IPS-NIHi7 (cell line): Measurements from ENCODE around the gene TAB2.
"Not testable (repeated sequence)": the region's sequence is repeated elsewhere in the genome, so short reads cannot be mapped to it uniquely, and the experiment has no call there.

Experiments
- DNase-seq: peaks from one replicate; pipeline ENCODE4 v3.0.0; 2012; ENCODE audit warnings: mixed read lengths; ENCODE audit errors: extremely low spot score

TAB2 gene

DNA sequence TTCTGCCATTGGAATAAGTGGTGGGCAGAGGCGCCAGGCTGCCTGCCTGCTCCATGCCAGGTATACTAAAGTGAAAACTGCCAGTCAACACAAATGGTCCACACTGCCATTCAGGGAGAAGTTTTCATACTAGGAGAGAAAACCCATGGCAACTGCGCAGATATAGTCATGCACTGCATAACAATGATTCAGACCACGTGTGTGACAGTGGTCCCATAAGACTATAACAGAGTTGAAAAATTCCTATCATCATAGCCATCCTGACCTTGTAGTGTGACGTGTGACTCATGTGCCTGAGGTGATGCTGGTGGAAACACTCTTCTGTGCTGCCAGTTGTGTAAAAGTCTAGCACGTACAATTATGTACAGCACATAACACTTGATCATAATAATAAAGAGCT lies 142.2 kb downstream of the TAB2 start:
- no peak for DNase-seq

DNA sequence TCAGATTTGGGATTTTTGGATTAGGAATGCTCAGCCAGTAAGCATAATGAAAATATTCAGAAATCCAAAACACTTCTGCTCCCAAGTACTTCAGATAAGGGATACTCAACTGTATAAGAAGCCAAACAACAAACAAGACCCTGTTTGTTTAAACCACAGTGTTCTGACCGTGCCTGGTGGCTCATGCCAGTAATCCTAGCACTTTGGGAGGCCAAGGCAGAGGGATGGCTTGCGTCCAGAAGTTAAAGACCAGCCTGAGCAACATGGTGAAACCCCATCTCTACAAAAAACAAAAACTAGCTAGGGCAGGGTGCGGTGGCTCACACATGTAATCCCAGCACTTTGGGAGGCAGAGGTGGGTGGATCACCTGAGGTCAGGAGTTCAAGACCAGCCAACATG lies 142.7 kb downstream of the TAB2 start:
- not testable (repeated sequence) for DNase-seq
